NCI-H187 treated with DMSO at 0.1 percent for 48 hours (cell line): Measurements from ENCODE around the gene PLCH1.

ENCODE experiments used
- DNase-seq: peaks from one replicate; lab custom pipeline; 2025; lab: John Stamatoyannopoulos, UW

PLCH1 gene

DNA sequence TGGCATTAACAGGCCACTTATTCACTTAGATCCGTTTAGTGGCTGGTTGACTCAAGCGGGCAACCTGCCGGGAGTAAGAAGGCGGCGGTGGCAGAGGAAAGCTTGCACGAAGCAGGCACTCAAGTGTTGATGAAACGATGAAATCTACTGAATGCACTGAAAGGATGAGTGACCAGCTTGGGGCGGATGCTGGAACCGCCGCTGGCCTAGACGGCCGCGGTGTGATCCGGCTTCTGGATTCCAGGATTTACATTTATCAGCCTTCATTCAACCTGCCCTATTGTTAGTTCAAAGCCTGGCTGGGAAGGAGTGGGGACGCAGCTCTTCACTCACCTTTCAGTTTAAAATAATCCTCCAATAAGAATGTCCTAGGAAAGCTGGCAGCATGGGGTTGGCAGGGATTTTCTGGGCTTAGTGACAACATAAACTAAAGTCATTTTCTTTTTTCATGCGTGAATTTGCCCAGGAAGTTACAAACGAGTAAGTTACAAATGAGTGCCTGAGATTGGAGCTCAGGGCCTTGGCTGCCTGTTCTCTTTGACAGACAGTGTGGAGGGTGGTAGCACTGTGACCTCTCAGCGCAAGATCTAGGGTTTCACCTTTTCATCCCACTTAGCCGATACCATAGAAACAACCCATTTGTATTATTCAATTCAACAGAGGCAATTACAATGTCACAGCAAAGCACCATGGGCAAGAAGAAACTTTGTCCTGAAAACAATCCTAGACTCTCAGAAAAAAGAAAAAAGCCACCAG lies 1.1 kb upstream of the PLCH1 start:
- DNase-seq, result peak; percentile 43

GRCh38 chr3:155744010-155744625 lies 753 bp downstream of the PLCH1 start:
- DNase-seq, result no peak

GRCh38 chr3:155743606-155744005 lies 1.3 kb downstream of the PLCH1 start:
- no peak for DNase-seq

GRCh38 chr3:155742349-155742965 lies 2.4 kb downstream of the PLCH1 start:
- no peak for DNase-seq

GRCh38 chr3:155741603-155742002 lies 3.3 kb downstream of the PLCH1 start:
- no peak for DNase-seq

DNA sequence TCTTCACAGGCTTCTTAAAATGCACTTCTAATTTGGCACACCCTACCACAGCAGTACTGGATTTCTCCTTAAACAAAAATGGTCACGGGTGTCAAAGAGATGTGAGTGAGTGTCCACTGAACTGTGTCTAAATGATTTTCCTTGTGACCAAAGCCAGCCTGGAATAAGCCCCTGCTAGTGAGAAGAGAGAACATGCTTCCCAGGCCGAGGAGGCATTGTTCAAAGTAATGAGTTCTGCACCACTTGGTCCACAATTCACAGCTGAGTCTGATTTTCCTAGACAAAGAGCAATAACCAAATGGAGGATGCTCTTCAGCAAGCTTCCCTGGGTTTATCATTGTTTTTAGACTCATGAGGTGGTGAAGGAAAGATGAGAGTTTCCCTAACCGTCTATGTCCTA lies 3.8 kb downstream of the PLCH1 start:
- no peak for DNase-seq

GRCh38 chr3:155739154-155739553 lies 5.7 kb downstream of the PLCH1 start:
- no peak for DNase-seq

- no peak for DNase-seq
These were observed 6.2 kb downstream of the PLCH1 start for GRCh38 chr3:155738580-155739076.

DNA sequence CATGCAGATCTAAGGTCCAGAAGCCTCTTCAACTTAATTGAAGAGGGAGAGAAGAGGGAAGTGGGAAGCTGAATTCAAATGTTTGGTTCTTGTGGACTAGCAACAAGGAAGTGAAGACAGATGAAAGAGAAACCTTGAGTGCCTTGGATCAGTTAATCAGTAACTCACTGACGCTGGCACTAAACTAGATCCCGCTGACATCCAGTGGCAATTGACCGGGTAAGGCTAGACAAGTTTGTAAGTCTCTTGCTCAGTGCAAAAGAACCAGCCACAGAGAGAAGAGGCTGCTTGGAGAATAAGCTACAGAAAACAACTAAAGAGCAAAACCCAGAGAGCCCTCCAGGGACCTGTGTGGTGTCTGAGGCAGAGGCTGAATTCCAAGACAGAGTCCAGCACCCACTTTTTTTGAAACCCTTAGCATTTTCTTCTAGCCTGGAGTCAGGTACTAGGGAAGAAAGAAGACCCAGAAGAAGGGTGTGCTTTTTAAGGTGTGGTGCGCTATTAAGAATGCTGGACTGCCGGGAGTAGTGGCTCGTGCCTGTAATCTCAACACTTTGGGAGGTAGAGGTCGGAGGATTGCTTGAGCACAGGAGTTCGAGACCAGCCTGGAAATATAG lies 6.9 kb downstream of the PLCH1 start:
- no peak for DNase-seq

DNA sequence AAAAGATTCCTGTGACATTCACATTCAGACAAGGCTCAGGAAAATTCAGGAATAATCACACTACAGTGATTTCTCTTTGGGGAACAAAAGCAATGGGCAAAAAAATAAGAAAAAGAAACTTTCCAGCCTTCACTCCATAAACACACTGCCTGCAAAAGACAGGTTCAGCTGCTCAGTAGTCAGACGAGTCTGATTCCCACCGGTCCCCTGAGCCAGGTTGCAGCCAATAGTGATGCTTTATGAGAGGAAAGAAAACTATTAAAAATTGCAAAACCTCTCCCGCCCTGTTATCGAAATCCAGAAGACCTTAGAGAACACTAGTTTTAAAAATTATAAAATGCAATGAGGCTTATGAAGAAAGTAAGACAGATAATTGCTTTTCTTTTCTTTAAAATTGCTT lies 8.5 kb downstream of the PLCH1 start:
- no peak for DNase-seq

- no peak for DNase-seq
These were observed 14.0 kb downstream of the PLCH1 start for GRCh38 chr3:155730843-155731242.

- DNase-seq, result no peak
These were observed 17.0 kb downstream of the PLCH1 start for GRCh38 chr3:155727836-155728235.

- no peak for DNase-seq
These were observed 30.6 kb downstream of the PLCH1 start for GRCh38 chr3:155714295-155714718.

DNA sequence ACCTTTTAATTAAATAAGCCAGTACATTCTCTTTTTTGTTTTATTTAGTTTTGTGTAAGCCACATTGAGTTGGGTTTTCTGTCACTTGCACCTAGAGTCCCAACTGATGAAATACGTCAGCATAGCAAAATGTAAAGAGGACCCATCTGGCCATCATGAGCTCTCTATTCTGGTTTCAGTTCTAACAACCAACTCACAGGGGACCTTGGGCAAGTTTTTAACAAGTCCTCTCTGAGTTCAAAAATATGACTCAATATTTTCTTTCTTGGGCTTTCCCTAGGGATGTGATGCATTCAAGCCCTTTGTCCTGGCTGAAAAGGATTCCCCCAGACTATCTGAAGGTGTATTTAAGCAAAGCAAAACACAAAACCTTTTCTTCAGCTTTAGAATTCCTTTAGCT lies 32.9 kb downstream of the PLCH1 start:
- no peak for DNase-seq

DNA sequence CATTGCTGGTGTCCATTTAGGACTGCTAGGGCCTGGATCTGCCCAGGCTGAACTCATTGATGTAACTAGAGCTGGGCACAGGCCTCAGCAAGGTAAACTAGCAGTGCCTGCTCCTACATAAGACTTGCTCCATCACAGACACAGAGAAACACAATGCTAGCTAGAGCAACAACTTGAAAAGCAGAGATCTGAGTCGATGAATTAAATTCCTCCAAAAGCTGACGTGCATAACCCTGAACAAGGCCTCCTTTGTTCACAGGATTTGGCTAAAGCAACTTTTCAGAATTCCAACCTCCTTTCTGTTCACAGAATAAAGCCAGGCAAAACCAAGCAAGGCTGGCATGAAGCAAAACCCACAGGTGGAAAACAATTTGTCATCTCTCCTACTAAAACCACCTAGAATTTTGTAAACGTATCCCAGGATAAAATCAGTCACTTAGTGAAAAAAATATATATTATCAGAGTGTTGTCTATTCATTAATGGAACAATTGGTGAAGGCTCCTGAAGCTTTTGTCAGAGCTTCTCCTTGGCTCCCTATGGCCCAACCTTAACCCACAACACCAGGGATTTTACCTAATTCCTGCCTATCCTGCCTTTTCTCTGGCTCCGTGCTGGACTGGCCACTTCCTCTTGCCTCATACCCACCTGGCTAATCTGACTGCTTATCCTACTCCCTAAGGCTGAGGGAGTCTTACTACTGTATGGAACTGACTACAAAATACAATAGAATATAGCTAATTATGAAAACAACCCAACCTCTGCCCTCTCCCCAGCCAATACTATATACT lies 39.9 kb downstream of the PLCH1 start:
- no peak for DNase-seq

- DNase-seq, result no peak
These were observed 40.8 kb downstream of the PLCH1 start for GRCh38 chr3:155704061-155704460.

- DNase-seq, result no peak
These were observed 41.9 kb downstream of the PLCH1 start for GRCh38 chr3:155702745-155703591.

GRCh38 chr3:155701882-155702465 lies 42.9 kb downstream of the PLCH1 start:
- no peak for DNase-seq

DNA sequence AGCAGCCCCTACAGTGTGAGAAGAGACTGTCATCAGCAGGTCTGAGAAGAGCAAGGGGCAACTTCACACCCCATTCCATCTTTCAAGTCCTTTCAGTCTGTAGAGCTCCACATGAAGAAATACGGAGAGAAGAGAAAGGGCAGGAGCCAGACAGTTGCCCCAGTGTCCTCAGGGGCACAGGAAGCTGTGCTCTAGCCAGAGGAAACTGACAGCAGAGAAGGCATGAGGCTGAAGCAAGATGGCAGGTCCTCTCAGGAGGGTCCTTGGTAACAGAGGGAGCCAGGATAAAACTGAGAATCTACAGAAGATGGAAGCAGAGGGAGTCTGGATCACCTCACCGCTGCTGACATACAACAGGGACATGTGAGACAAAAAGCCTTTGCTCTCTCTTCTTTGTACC lies 47.3 kb downstream of the PLCH1 start:
- DNase-seq, result no peak

DNA sequence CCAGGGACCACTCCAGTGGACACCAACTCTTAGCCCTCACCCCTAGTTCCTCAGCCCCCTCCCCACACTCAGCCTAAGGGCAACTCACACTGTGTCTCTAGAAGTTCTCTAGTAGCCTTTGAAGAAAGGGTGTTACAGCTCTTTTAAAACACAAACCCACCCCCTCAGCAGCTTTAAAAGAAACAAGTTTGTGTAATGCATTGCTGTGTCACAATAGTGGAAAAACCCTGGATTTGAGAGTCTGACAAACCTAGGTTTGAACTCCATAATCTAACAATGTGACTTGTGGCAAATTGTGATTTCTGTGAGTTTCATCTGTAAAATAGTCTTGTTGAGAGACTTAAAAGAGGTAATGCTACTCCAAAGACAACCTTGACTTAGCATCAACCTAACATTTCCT lies 54.0 kb downstream of the PLCH1 start:
- DNase-seq, result no peak

DNA sequence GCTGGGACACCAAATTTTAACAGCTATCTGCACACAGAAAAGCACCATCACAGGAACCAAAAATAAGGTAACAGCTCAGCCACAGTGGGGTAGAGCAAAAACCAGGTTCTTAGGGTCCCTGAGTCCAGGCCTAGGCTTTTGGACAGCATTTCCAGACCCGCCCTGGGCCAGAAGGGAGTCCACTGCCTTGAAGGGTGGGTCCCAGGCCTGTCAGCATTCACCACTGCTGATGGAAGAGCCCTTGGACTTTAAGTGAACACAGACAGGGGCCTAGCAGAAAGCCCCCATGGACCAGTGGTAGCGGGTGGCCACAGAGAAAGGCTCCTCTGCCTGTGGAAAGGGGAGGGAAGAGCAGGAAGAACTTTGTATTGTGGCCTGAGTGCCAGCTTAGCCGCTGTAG lies 56.4 kb downstream of the PLCH1 start:
- DNase-seq, result no peak
